Ramos (cell line): ENCODE measurements around the gene INSYN2A.

Experiments
- in situ Hi-C: fragments of 300-500 bp; cut with MboI; formaldehyde crosslinking; loops from one replicate; pipeline ENCODE4 v1.14.3; 2022; ENCODE audit warnings: low sequenced_read_pairs; ENCODE audit not compliant: unreplicated experiment

INSYN2A gene

GRCh38 chr10:127196282-127197153, at the start of gene INSYN2A:
INSYN2A (minus strand) TSS chr10:127196591; CDS start chr10:127176395, 20,196 bp downstream.
- in situ Hi-C loops, result no loop called here

GRCh38 chr10:127245456-127245855, 49.1 kb upstream of the INSYN2A start:
- in situ Hi-C loops, result no loop called here

- in situ Hi-C loops, result no loop called here
These were observed 47.3 kb upstream of the INSYN2A start for GRCh38 chr10:127243490-127244272.

GRCh38 chr10:127242914-127243313, 46.5 kb upstream of the INSYN2A start:
- in situ Hi-C loops, result no loop called here

GRCh38 chr10:127236266-127236665, 39.9 kb upstream of the INSYN2A start:
- in situ Hi-C loops, result no loop called here

GRCh38 chr10:127234306-127234800, 38.0 kb upstream of the INSYN2A start:
- in situ Hi-C loops, result no loop called here

- in situ Hi-C loops, result no loop called here
These were observed 31.9 kb upstream of the INSYN2A start for GRCh38 chr10:127228195-127228787.

- in situ Hi-C loops, result no loop called here
These were observed 31.3 kb upstream of the INSYN2A start for GRCh38 chr10:127227663-127228062.

GRCh38 chr10:127227027-127227426, 30.6 kb upstream of the INSYN2A start:
- in situ Hi-C loops, result no loop called here

GRCh38 chr10:127221281-127221680, 24.9 kb upstream of the INSYN2A start:
- in situ Hi-C loops, result no loop called here

GRCh38 chr10:127218658-127219057, 22.3 kb upstream of the INSYN2A start:
- in situ Hi-C loops, result no loop called here

GRCh38 chr10:127216786-127217185, 20.4 kb upstream of the INSYN2A start:
- in situ Hi-C loops, result no loop called here

GRCh38 chr10:127216274-127216673, 19.9 kb upstream of the INSYN2A start:
- in situ Hi-C loops, result no loop called here

- in situ Hi-C loops, result no loop called here
These were observed 19.5 kb upstream of the INSYN2A start for GRCh38 chr10:127215866-127216265.

GRCh38 chr10:127210936-127211466, 14.6 kb upstream of the INSYN2A start:
- in situ Hi-C loops, result no loop called here

- in situ Hi-C loops, result no loop called here
These were observed 10.7 kb upstream of the INSYN2A start for GRCh38 chr10:127207081-127207480.

- in situ Hi-C loops, result no loop called here
These were observed 6.7 kb upstream of the INSYN2A start for GRCh38 chr10:127203067-127203466.

GRCh38 chr10:127200646-127201045, 4.3 kb upstream of the INSYN2A start:
- in situ Hi-C loops, result no loop called here

- in situ Hi-C loops, result no loop called here
These were observed 2.3 kb upstream of the INSYN2A start for GRCh38 chr10:127198721-127199120.

GRCh38 chr10:127198307-127198706, 1.9 kb upstream of the INSYN2A start:
- in situ Hi-C loops, result no loop called here

- in situ Hi-C loops, result no loop called here
These were observed 702 bp upstream of the INSYN2A start for GRCh38 chr10:127197154-127197432.
